AG09309 (cell line): Measurements from ENCODE around the gene PLEKHA6.

Source experiments
- DNase-seq: peaks from one replicate; pipeline ENCODE4 v3.0.0-alpha.2; 2010; ENCODE audit warnings: low read depth
- H3K4me3 ChIP-seq: 2 replicates; pipeline ENCODE4 v1.5.1; 2011; ENCODE audit warnings: mild to moderate bottlenecking, low read depth, low read length, moderate library complexity; ENCODE audit not compliant: control insufficient read depth
- TF ChIP-seq, protein P1 (sequence below): IDR thresholded peaks from 2 replicates; pipeline ENCODE4 v1.5.1; 2011; ENCODE audit warnings: mild to moderate bottlenecking, low read depth, low read length, inconsistent platforms; ENCODE audit not compliant: insufficient read depth, control insufficient read depth; ENCODE audit errors: missing control alignments

Gene PLEKHA6

DNA sequence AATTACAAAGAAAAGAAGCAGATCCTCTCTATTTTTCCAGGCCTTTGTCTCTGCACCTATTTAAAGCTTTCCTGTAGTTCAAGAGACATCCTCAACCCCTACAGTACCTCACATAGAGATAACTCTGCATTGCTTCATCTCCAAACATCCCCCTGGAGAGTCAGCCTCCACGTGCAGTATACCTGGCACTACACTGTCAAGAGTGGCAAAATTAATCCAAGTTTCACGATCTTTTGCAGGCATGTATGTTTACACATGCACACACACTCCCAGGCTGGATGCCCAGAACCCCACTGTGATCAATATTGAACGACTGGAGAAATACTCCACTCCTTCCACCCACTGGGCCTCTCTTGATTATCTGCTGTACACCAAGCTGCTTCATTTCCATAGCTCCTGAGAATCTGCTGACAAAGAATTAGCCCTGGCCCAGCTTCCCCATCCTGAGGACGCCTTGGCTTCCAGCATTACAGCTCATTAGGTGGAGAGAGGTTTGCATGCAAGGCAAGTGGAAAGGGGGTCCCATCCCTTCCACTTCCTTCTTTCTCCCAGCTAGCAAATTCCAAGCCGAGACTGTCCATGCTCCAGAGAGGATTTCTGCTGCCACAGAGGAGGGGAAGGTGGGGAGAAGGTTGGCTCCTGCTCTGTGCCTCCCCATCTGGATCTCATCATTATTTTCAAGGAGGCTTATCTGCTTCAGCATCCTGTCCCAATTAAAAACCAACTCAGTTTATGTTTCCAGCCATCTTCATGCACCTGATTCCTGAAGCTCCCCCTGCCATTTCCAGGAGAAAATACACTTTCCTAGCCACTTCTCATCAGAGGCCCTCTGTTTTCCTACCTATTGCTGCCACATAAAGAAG, 79.4 kb downstream of the PLEKHA6 start:
- TF ChIP-seq, protein P1, sequence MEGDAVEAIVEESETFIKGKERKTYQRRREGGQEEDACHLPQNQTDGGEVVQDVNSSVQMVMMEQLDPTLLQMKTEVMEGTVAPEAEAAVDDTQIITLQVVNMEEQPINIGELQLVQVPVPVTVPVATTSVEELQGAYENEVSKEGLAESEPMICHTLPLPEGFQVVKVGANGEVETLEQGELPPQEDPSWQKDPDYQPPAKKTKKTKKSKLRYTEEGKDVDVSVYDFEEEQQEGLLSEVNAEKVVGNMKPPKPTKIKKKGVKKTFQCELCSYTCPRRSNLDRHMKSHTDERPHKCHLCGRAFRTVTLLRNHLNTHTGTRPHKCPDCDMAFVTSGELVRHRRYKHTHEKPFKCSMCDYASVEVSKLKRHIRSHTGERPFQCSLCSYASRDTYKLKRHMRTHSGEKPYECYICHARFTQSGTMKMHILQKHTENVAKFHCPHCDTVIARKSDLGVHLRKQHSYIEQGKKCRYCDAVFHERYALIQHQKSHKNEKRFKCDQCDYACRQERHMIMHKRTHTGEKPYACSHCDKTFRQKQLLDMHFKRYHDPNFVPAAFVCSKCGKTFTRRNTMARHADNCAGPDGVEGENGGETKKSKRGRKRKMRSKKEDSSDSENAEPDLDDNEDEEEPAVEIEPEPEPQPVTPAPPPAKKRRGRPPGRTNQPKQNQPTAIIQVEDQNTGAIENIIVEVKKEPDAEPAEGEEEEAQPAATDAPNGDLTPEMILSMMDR, result no peak
- H3K4me3 ChIP-seq, result no peak overlapping the region
- no peak for DNase-seq

DNA sequence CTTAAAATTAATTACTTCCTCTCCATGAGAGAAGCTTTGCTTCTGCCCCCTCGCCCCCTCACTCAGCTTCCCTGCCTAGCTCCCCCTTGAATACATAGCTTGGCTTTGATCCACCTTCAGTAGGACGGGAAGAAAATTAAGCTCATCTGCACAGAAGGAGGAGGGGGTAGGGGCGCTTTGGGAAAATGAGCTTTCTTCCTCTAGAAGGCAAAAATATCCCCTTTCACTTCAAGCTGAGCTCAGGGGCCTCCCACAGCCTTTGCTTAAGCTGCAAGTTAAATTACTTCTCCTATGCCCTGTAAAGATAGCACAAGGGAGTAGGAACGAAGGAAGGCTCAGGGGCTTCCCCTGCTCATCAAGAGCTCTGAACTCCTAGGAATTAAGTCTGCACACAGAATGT, 80.8 kb downstream of the PLEKHA6 start:
- no peak overlapping the region for H3K4me3 ChIP-seq
- TF ChIP-seq, protein P1, result no peak
- DNase-seq, result no peak

DNA sequence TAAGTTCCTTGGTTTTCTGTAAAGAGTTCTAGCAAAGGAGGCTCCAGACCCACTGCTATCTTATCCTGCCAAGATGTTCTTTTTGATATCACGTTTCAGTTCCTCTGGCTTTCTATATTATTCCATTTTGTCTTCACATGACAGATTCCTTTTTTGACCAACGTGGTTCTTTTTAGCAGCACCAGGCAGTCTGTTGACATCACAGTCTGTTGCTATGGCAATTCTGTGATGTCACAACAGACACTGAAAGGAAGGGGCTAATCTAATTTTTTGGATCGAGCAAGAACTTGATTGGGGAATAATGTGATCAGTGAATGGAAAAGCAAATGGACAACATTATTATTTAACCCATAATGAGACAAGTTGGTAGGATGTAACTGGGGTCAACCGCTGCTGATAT, 81.5 kb downstream of the PLEKHA6 start:
- DNase-seq, result no peak
- TF ChIP-seq, protein P1, result no peak
- no peak overlapping the region for H3K4me3 ChIP-seq

DNA sequence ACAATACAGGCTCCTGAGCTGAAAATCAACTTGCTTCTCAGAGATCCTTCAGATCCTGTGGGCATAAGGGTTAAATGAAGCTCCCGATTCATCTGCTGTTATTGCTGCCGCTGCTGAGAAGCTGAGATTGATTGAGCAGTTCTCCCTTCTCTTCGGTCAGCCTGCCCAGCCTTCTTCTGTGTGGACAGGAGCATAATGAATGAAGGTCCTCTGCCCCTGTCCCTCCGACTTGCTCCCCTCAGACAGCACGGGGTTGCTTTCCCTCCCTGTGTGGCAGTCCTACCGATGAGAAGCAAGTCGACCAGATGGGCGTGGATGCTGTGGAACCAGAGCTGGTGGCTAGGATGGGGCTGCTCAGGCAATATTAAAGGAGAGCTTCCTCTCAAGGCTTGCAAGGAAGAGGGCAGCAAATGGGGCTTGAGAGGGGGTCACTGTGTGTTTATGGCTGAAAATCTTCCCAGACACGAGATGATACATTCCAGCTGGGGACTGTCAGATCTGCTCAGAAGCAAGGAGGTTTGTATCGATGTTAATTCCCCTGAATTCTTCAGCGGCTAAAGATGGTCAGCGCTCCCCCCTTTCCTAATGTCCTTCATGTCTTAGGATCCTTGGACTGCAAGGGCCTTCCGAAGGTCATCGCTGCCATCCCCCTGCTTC, 82.0 kb downstream of the PLEKHA6 start:
- DNase-seq, result no peak
- no peak overlapping the region for H3K4me3 ChIP-seq
- TF ChIP-seq, protein P1, result no peak

DNA sequence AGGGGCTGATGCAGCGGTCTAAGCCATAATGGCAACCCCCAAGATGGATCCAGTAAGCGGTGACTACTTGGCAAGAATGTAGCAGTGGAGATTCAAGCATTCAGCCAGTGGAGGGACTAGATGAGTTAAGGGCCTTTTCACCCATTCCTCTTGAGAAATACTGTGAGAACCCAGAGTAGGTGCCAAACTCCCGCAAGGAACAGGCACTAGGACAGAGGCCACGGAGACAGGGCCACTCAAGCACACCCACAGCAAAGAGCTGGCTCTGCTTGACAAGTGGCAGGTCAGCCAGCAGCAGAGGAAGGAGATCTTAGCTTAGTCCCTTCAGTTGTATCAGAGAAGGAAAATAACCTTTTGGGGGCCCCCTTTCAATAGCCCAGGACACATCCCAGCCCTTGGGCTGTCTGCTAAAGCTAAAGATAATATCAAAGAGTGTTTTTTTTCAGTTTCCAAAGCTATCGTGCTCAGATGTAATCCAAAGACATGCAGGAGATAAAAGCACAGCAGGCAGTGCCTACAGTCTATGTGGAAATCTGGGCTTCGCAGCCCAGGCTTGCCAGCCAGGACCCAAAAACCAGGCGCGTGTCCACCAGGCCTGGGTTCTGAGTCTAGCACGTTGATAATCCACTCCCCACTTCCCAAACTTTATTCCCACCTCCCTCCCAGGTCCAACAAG, 83.9 kb downstream of the PLEKHA6 start:
- H3K4me3 ChIP-seq, result no peak overlapping the region
- TF ChIP-seq, protein P1, result no peak
- no peak for DNase-seq

DNA sequence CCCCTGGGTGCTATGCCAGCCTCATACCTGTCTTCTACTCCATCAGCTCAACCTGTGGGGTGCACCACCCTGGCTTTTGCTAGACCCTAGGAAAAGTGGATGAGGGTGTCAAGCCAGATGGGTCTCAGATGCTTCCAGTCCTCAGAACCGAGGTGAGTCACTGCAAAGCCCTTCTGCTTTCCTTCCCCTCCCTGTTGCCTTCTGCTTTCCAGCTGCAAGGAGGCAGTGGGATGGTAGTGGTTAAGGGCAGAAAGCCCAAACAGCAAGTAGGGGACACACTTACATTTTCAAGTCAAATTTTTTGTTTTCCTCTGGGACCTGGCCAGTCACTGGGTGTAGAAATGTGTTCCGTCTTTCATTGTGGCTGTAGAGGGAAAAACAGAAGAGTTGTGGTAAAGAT, 85.3 kb downstream of the PLEKHA6 start:
- peak; percentile 47 for DNase-seq
- H3K4me3 ChIP-seq, result no peak overlapping the region
- TF ChIP-seq, protein P1, result no peak
